HG03558 (cell line): Measurements from ENCODE around the gene C2CD4B.

Experiments
- ATAC-seq: cut with Tn5 transposase; IDR thresholded peaks from one replicate; pipeline ENCODE4 v1.9.1; 2021; ENCODE audit warnings: moderate number of reproducible peaks; ENCODE audit not compliant: unreplicated experiment; ENCODE audit errors: extremely low read depth

C2CD4B gene

DNA sequence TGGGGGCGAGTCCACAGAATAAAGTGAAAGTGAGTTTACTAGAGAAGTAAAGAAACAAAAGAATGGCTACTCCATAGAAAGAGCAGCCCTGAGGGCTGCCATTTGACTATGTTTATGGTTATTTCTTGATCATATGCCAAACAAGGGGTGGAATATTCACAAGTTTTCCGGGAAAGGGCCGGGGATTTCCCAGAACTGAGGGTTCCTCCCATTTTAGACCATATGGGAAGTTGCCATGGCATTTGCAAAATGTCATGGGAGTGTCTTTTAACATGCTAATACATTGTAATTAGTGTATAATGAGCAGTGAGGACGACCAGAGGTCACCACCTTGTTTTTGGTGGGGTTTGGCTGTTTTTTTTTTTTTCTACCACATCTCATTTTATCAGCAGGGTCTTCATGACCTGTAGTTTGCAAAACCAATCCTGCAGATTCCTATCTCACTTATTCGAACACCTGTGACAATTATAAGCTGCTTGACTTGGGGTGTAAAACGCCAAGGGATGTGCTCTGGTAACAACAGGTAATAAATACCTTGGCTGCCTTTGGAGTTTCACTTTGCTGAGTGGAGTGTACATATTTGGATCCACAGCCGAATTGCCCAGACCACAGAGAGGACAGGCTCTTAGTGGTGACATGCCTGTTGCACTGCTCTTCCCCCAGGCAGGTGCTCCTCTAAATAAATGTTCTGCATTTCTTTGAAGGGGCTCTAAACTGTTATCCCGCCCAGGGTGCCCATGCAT is 43.6 kb downstream of the C2CD4B start:
- ATAC-seq = no peak

- ATAC-seq = no peak
Observed at GRCh38 chr15:62120776-62121175, 44.3 kb downstream of the C2CD4B start.

DNA sequence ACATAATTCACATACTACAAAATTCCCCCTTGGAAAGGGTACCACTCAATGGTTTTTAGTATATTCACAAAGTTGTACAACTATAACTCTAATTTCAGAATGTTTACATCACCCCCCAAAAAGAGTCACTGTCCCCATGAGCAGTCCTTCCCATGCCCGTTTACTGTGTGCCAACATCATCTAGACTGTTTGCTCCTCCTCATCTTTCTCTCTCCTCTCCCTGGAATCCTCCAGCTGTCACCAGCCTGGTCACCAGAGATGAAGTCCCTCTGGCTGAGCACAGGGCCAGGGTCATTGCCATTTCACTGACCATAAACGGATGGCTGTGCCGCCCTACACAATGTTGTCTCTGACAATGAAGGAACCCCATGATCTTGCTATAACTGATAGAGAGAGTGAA is 45.2 kb downstream of the C2CD4B start:
- ATAC-seq = no peak

DNA sequence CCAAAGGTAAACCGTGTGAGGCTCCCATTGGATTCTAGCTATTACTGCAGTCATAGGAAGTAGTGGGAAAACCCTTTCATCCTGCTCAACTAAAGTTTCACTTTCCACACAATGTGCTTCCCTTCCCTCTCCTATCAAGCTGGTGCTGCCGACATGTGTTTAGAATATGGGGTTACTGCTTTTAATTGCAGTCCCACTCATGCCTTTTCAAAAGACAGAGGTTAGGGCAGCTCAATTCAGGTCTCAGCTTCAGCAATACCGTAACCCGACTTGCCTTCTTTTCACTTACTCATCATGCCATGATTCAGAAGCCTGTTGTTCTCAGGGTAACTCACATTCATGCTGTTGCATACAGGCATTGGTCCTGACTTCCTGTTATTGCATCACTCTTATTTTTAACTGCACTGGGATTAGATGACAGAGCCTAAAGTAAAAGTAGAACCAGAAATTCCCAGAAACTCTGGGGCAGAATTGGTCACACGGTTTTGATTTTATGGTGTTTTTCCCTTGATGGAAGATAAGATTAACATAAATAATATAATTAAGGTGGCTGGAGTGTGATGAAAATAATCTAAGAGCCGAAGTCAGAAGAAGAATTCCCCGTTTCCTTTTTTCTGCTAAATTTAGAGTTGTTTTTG is 45.7 kb downstream of the C2CD4B start:
- no peak for ATAC-seq

- ATAC-seq = no peak
Observed at GRCh38 chr15:62118520-62119226, 46.4 kb downstream of the C2CD4B start.

DNA sequence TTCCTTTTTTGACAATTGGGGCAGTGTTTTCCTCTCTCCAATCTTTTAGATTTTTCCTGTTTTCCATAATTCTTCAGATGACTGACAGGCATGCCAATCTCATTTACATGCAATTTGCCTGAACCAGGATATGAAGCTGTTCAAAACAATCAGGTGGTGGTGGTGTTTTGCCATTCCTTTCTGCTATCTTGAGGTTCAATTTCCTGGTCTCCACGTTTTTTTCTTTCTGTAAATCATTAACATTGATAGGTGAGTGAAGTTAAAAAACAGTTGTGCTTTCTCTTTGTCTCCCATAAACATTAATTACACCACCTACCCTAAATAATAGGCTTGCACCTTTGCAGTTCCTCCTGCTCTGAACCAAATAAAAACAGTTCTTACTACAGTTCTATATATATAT is 49.2 kb downstream of the C2CD4B start:
- no peak for ATAC-seq
